Pancreas (tissue), 10 donors: ENCODE data around the gene SOX3. TPM values are rescaled to one million over a fixed set of nuclear protein-coding genes. Genes with fewer than 3 reads are reported as not detected.

Experiments
- ATAC-seq, 4 donors: fragments of 200-7000 bp; cut with Tn5 transposase; one replicate each; pipeline versions ENCODE4 v1.8.0 to v1.9.1; 2020; ENCODE audit warnings: mild to moderate bottlenecking in 4 of 4, moderate library complexity in 4 of 4
- DNase-seq, 6 donors: peaks; one replicate each; pipeline ENCODE4 v3.0.0-alpha.2; 2020
- FAIRE-seq: peaks from 2 replicates; lab custom pipeline; 2012; peaks lifted over from hg19 to GRCh38; lab: Jason Lieb, UNC
- H3K27ac ChIP-seq, 4 donors: fragments of 200-600 bp; sonication (generic); 1 replicate in 3 of 4; 2 replicates in 1 of 4; pipeline versions ENCODE4 v1.5.0 to v1.8.0; 2020
- H3K27me3 ChIP-seq, 4 donors: fragments of 200-600 bp; one replicate each; pipeline ENCODE4 v1.8.0; 2021
- H3K36me3 ChIP-seq, 3 donors: fragments of 200-600 bp; sonication (generic) in 1 of 3; one replicate each; pipeline versions ENCODE4 v1.5.0 to v1.8.0; 2020 to 2021
- H3K4me1 ChIP-seq, 3 donors: fragments of 200-600 bp; one replicate each; pipeline ENCODE4 v1.8.0; 2021
- H3K4me3 ChIP-seq, 4 donors: fragments of 200-600 bp; sonication (generic) in 2 of 4; one replicate each; pipeline versions ENCODE4 v1.5.0 to v1.8.0; 2020 to 2021
- H3K9me3 ChIP-seq, 4 donors: fragments of 200-600 bp; one replicate each; pipeline ENCODE4 v1.8.0; 2021
- CTCF ChIP-seq, 4 donors: fragments of 200-600 bp; sonication (generic) in 3 of 4; IDR thresholded peaks; one replicate each; pipeline versions ENCODE4 v1.5.0 to v1.8.0; 2021; ENCODE audit warnings: antibody characterized with exemption in 4 of 4
- WGBS, 2 donors: extraction: QIAGEN DNeasy Blood & Tissue Kit; methylation state at CpG; one replicate each; pipeline ENCODE4 v1.1.7; 2013; 5-methylcytosine and 5-hydroxymethylcytosine counted together
- intact Hi-C, 3 donors: fragments of 100-400 bp; cut with DNase I; formaldehyde crosslinking; loops; one replicate each; pipeline versions ENCODE4 v1.11.1 to v1.14.2; 2022
- polyA plus RNA-seq, 2 donors: library from polyadenylated mRNA; stranded (reverse); fragments of 200-250 nt; gene quantifications; one replicate each; pipeline ENCODE4 v1.2.3, GENCODE V29; 2013
- total RNA-seq, 6 donors: library from RNA; stranded (reverse); fragmentation: NEBNext Ultra II Directional in 4 of 6; extraction: Animal tissue kit (Norgen Biotek cat#: 25700) in 4 of 6; gene quantifications; one replicate each; pipeline versions ENCODE4 v1.2.1 to v1.2.4, GENCODE V29; 2021 to 2023
- donor health status: healthy with polysubstance abuse.
- donor health status: DM: no; HTN: no; CAD: no; lungs with moderate emphysema.
- donor health status: DM: no; HTN: no; CAD: no.
- donor health status: control.
- donor health status: control.
- donor health status: Bipolar disorder and iron deficiency.
- donor health status: DM: yes; HTN: yes; CAD: no.
- donor health status: DM: no; HTN: no; CAD: no.
- donor health status: DM: no; HTN: no; CAD: no.
- donor health status: DM: yes; HTN: yes; CAD: no.

Gene SOX3
- total and polyA plus RNA-seq, 8 donors: 0.06 TPM; not detected in 7

GRCh38 chrX:140503714-140504351, 1.0 kb downstream of the SOX3 start:
- no peak for FAIRE-seq
- intact Hi-C loops: no loop called here
- Histone ChIP-seq H3K4me1 (no peaks in the 10 kb centered on the region), H3K27ac (no peak overlapping the region), H3K9me3 (no peaks in the 10 kb centered on the region), H3K4me3 (peak overlapping the region in 2 of 4 donors; percentile 17 to 33), H3K36me3 (no peaks in the 10 kb centered on the region), H3K27me3 (peaks cover 0 to 46% (median 12%) of the 10 kb centered on the region in 4 donors)
- ATAC-seq: peak; percentile 58 to 80 (median 69)
- WGBS, 2 donors: 3 to 25% methylated on average over 69 to 92 of the region's 92 CpGs
- TF ChIP-seq CTCF (IDR thresholded peaks at IDR 0.05): no peak
- peak in 3 of 6 donors; percentile 6 to 75 (median 71) for DNase-seq

DNA sequence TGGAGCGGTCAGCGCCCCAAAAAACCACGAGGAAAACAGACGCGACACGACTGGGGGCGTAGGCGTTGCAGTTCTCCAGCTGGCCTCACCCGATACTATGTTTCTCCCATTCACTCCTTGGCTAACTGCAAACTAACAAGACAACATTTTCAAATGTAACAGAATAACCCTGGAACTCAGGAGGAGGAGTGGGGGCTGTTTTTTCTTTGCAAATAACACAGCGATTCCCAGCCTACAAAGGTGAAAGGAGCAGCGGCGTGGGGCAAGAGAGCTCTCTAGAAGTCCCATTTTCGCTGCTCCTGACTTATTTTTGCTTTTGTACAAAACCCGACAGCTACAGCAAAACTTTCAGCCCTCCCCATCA, 1.6 kb downstream of the SOX3 start:
- peak in 1 of 4 donors; percentile 11 for ATAC-seq
- H3K27me3 ChIP-seq: peaks cover 0 to 40% (median 12%) of the 10 kb centered on the region in 4 donors
- no peak for DNase-seq
- H3K4me3 ChIP-seq: peak overlapping the region in 1 of 4 donors; percentile 33
- no peak for TF ChIP-seq CTCF (IDR thresholded peaks at IDR 0.05)
- no peaks in the 10 kb centered on the region for H3K4me1 ChIP-seq
- no peaks in the 10 kb centered on the region for H3K9me3 ChIP-seq
- H3K27ac ChIP-seq: no peak overlapping the region
- no peaks in the 10 kb centered on the region for H3K36me3 ChIP-seq
- intact Hi-C loops: no loop called here
- FAIRE-seq: no peak
- 5 to 31% methylated on average over 14 of the region's 14 CpGs for whole genome bisulfite sequencing, 2 donors

- H3K27ac ChIP-seq: no peak overlapping the region
- no peak overlapping the region for H3K4me3 ChIP-seq
- no peaks in the 10 kb centered on the region for H3K4me1 ChIP-seq
- ATAC-seq (peak in 1 of 4 donors; percentile 18), FAIRE-seq (no peak), DNase-seq (no peak)
- H3K27me3 ChIP-seq: peaks cover 0 to 42% (median 9%) of the 10 kb centered on the region in 4 donors
- no peak for TF ChIP-seq CTCF (IDR thresholded peaks at IDR 0.05)
- intact Hi-C loops: no loop called here
- 4 to 32% methylated on average over 40 of the region's 40 CpGs for WGBS, 2 donors
- H3K9me3 ChIP-seq: no peaks in the 10 kb centered on the region
- H3K36me3 ChIP-seq: no peaks in the 10 kb centered on the region
These were observed 2.2 kb downstream of the SOX3 start for GRCh38 chrX:140502491-140503237.

- no peak for DNase-seq
- H3K4me3 ChIP-seq: no peak overlapping the region
- intact Hi-C loops: no loop called here
- ATAC-seq: no peak
- WGBS, 2 donors: 15 to 32% methylated on average over 14 of the region's 14 CpGs
- H3K9me3 ChIP-seq: no peaks in the 10 kb centered on the region
- H3K27ac ChIP-seq: no peak overlapping the region
- no peaks in the 10 kb centered on the region for H3K36me3 ChIP-seq
- no peak for FAIRE-seq
- no peak for TF ChIP-seq CTCF (IDR thresholded peaks at IDR 0.05)
- no peaks in the 10 kb centered on the region for H3K4me1 ChIP-seq
- H3K27me3 ChIP-seq: peaks cover 0 to 46% (median 8%) of the 10 kb centered on the region in 4 donors
These were observed 2.9 kb downstream of the SOX3 start for GRCh38 chrX:140501940-140502468.
